T47D (cell line): ENCODE measurements around the gene CDH1.

Experiments
- DNase-seq, 2 experiments: peaks; one replicate each; pipeline versions ENCODE4 v3.0.0 to v3.0.0-alpha.2; 2011 to 2012; ENCODE audit warnings: low read depth in 1 of 2, low spot score in 1 of 2
- JUND ChIP-seq: IDR thresholded peaks from 2 replicates; pipeline ENCODE4 v1.6.1; 2012; ENCODE audit warnings: low read depth
- in situ Hi-C: cut with HindIII; loops from 2 replicates; pipeline ENCODE4 v1.10.0; 2016; ENCODE audit warnings: low sequenced_read_pairs, low pct_unique_long_range_greater_than_20kb

The CDH1 gene

GRCh38 chr16:68790130-68790761, 53.2 kb downstream of the CDH1 start:
- DNase-seq = peak; percentile 46 to 72
- TF ChIP-seq JUND = no peak
- in situ Hi-C loops = no loop called here

GRCh38 chr16:68790944-68791343, 53.9 kb downstream of the CDH1 start:
- in situ Hi-C loops = no loop called here
- no peak for TF ChIP-seq JUND

DNA sequence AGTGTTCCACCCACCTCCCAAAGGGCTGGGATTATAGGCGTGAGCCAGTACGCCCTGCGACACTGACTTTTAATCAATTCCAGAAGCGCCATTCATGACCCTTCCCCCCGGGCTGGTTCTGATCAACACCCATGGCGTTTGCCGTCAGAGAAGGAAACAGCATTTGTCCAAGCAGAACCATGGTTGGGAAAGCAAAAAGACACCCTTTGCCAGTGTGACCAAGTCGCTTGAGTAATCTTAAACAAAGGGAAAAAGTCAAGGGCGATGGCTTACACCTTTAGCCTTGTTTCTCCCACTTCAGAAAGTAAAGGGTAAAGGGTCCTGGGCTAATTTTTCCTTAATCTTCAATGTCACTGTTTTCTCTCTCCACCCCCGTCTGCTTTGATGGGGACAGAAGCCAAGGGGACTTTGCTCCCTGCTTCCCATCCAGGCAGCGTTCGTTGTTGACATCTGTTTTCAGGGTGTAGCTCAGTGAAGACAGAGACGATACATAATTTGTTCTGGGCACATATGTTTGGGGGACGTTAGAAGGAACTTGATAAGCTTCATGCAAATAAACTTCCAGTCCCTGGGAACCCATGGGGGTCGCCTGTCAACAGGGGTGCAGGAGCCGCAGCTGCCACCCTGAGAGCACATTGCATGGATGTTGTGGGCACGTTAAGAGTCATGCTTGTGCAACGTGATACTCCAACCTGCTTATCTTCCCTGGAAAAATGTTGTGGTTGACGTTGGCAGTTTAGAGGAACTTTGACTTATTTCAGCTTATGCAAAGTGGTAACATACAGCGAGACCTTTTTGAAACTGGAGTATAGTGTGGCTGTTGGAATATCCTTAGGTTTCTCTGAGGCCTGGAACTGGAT, 55.6 kb downstream of the CDH1 start:
- TF ChIP-seq JUND = no peak
- in situ Hi-C loops = no loop called here
- DNase-seq = no peak

More at GRCh38 chr16:68790944-68791343, 53.9 kb downstream of the CDH1 start:
- DNase-seq = no peak

GRCh38 chr16:68793401-68793857, 56.3 kb downstream of the CDH1 start:
- no peak for TF ChIP-seq JUND
- in situ Hi-C loops = no loop called here

GRCh38 chr16:68798398-68798797, 61.3 kb downstream of the CDH1 start:
- DNase-seq = peak in 1 of 2 experiments; percentile 24
- TF ChIP-seq JUND = no peak
- in situ Hi-C loops = no loop called here

More at GRCh38 chr16:68793401-68793857, 56.3 kb downstream of the CDH1 start:
- no peak for DNase-seq

DNA sequence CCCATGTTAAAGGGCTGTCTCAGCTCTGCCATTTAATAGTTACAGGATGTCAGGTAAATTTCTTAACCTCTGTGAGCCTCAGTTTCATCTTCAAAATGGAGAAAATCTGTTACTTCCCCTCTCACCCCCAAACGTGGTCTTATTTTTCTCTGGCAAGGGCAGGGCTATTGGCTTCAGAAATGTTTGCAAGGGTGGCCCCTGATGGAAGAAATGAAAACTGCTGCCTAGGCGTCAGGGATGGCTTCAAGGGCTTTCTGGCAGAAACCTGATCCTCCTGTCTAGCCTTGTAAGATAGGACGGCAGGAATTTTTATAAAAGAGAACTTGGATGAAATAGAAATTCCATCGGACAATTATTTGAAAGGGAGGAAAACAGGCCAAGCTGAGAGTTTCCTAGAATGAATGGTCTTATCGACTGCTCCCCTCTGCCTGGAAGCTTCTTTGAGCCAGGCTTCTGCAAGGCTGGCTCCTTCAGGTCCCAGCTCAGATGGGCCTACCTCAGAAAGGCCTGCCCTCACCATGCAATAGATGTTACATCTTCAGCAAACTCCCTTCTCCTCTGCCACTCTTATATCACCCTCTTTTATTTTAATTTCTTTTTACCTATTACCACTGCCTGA, 63.3 kb downstream of the CDH1 start:
- peak; percentile 56 to 86 for DNase-seq
- no peak for TF ChIP-seq JUND
- in situ Hi-C loops = no loop called here

- TF ChIP-seq JUND = no peak
- no peak for DNase-seq
- in situ Hi-C loops = no loop called here
Measured at GRCh38 chr16:68802190-68802589, 65.1 kb downstream of the CDH1 start.

DNA sequence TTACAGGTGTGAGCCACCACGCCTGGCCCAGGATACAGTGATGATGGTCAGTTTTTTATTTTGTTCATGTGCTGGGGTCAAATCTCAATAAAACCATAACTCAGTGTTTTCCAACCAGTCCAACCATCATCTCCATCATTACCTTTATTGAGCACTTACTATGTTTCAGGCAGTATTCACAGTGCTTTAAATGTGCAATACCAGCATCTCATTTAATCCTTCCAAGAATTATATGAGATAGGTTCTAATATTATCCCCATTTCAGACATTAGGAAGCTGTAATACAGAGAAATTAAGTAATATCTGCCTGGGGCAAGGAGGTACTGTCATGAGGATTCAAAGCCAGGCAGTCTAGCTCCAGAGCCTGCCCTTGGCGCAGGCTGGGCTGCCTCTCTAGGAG, 69.3 kb downstream of the CDH1 start:
- in situ Hi-C loops = no loop called here
- no peak for TF ChIP-seq JUND
- DNase-seq = no peak

DNA sequence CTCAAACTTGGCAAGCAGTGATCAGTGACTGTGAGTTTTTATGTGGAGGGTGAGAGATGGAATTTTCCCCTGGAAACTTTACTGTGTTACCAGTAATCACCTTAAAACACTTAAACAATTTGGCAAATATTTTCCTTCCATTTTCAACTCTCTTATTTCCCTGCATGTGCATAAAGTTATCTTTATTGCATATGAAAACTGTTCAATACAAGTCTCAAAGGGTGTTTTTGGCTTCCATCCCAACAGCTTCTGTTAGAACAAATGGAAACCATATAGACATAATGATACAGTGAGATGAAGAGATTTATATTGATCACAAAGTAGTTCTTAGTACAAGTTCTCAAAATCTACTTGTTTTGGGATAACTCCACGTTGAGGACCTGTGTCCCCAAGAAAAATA, 69.9 kb downstream of the CDH1 start:
- in situ Hi-C loops = no loop called here
- no peak for DNase-seq
- TF ChIP-seq JUND = no peak

GRCh38 chr16:68814516-68814915, 77.4 kb downstream of the CDH1 start:
- DNase-seq = no peak
- TF ChIP-seq JUND = no peak
- in situ Hi-C loops = no loop called here

GRCh38 chr16:68823401-68824135, 86.5 kb downstream of the CDH1 start:
- no peak for TF ChIP-seq JUND
- DNase-seq = no peak
- in situ Hi-C loops = no loop called here

DNA sequence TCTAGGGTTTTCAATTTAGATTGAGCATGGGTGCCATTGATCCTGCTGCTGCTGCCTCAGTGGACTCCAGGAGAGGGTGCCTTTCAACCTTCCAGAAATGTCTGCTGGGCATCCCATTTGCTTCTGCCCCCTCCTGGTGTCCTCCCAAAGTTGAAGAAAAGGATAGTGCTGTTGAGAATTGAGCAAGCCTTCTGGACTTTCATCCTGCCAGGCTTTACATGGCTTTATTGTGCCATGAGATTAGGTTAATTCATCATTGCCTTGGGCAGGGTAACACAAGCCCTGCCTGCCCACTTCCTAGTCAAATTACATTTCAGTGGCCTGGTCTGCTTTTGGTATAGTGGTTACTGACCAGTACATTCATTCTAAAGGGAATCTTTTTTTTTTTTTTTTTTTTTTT, 88.3 kb downstream of the CDH1 start:
- DNase-seq = peak in 1 of 2 experiments; percentile 26
- TF ChIP-seq JUND = no peak
- in situ Hi-C loops = no loop called here
